LNCAP (cell line): ENCODE data around the gene RABGAP1.

ENCODE experiments used
- TF ChIP-seq, protein P1 (sequence below): fragments of 450-650 bp; IDR thresholded peaks from 2 replicates; pipeline ENCODE4 v1.5.1; 2017; ENCODE audit warnings: mild to moderate bottlenecking

RABGAP1 gene

DNA sequence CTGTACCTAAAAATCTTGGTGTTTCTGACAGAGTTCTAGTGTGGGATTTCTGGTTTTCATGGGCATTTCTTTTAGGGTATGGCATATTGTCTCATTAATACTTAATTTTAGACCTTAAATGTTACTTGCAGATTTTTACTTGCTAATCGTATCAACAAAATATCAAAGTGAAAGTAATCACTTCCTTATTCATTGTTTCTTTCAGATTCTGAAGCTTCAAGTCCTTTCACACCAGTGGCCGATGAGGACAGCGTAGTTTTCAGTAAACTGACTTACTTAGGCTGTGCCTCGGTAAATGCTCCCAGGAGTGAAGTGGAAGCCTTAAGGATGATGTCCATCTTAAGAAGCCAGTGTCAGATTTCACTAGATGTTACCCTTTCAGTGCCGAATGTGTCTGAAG, 45.2 kb downstream of the RABGAP1 start:
- TF ChIP-seq, protein P1, sequence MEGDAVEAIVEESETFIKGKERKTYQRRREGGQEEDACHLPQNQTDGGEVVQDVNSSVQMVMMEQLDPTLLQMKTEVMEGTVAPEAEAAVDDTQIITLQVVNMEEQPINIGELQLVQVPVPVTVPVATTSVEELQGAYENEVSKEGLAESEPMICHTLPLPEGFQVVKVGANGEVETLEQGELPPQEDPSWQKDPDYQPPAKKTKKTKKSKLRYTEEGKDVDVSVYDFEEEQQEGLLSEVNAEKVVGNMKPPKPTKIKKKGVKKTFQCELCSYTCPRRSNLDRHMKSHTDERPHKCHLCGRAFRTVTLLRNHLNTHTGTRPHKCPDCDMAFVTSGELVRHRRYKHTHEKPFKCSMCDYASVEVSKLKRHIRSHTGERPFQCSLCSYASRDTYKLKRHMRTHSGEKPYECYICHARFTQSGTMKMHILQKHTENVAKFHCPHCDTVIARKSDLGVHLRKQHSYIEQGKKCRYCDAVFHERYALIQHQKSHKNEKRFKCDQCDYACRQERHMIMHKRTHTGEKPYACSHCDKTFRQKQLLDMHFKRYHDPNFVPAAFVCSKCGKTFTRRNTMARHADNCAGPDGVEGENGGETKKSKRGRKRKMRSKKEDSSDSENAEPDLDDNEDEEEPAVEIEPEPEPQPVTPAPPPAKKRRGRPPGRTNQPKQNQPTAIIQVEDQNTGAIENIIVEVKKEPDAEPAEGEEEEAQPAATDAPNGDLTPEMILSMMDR = no peak

DNA sequence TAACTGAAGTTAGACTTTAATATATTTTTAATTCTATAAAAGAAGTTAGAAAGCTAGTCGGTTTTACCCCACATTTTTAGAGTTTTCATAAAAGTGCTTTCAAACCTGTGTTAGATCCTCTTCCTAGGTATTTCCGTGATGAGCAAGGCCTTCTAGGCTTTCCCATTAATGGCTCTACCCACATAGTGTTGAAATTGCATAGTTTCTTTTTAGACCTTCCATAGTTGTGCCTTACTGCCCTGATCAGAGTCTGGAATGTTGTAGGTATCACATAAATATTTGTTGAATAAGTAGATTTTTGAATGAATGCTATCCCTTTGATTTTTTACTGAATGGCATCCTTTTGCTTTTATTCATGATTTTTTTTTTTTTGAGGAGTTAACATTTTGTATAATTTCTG, 47.3 kb downstream of the RABGAP1 start:
- TF ChIP-seq, protein P1 = no peak

DNA sequence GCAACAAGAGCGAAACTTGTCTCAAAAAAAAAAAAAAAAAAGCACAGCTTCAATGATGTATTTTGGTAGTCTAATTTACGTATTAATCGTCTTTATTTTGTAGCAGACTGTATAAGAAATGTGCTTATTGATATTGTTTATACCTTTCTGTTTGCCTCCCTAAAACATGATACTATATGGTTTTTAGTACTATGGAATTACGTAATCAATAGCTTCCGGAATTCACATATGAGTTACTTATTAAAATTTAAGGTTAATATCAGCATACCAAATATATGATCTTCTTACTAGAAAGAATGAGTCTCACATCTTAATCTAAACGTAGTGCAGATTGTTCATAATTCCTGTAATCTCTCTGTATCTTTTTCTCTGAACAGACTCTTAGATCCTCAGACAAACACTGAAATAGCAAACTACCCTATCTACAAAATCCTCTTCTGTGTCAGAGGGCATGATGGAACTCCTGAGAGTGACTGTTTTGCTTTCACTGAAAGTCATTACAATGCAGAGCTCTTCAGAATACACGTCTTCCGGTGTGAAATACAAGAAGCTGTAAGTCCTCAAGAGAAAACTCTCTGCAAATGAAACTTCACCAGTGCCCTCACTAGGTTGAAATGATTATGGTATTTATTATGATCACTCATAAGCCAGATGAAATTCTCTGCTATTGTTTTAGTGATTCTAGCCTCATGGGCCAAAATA, 48.3 kb downstream of the RABGAP1 start:
- TF ChIP-seq, protein P1 = no peak

DNA sequence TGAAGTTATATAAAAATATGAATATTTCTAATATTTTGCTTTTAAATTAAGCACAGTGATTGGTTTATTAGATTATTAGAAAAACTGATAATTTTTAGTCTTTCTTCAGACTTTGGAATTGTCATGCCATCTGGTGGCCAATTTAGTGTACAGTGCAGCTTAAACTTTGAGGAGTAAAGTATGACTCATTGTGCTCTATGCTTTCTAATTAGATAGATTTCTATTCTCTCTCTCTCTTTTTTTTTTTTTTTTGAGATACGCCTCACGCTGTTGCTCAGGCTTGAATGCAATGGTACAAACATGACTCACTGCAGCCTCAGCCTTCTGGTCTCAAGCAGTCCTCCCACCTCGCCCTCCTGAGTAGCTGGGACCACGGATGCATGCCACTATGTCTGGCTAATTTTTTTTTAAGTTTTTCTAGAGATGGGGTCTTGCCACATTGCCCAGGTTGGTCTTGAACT, 50.6 kb downstream of the RABGAP1 start:
- TF ChIP-seq, protein P1 = peak; percentile 79

DNA sequence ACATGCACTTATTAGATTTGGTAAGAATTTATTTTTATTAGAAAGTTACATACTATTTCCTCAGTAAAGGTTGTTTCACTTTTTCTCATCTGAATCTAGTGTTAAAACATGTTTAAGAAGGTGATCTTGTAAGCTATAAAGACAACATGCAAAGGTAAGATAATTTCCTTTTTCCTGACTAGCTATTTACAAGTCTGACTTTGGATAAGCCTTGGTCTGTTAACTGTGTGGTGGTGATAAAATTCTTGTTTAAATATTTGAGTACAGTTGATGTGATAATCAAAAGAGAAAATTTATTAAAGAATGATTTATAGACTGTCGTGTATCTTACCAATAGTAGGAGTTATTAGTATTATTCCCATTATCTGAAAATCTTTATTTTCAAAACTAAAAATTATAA, 55.8 kb downstream of the RABGAP1 start:
- TF ChIP-seq, protein P1 = no peak

DNA sequence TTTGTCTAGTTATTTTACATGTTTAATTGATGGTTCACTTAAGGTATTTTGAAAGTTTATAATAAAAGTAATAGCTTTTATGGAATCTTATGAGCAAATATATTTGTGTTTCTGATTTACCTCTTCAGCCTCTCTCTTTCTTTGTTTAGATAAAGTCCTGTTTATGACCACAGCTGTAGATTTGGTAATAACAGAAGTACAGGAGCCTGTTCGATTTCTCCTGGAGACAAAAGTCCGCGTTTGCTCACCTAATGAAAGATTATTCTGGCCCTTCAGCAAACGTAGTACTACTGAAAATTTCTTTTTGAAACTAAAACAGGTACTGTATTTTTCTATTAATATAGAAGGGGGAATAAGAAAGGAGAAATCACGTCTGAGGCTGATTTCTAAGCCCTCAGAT, 57.6 kb downstream of the RABGAP1 start:
- TF ChIP-seq, protein P1 = no peak

DNA sequence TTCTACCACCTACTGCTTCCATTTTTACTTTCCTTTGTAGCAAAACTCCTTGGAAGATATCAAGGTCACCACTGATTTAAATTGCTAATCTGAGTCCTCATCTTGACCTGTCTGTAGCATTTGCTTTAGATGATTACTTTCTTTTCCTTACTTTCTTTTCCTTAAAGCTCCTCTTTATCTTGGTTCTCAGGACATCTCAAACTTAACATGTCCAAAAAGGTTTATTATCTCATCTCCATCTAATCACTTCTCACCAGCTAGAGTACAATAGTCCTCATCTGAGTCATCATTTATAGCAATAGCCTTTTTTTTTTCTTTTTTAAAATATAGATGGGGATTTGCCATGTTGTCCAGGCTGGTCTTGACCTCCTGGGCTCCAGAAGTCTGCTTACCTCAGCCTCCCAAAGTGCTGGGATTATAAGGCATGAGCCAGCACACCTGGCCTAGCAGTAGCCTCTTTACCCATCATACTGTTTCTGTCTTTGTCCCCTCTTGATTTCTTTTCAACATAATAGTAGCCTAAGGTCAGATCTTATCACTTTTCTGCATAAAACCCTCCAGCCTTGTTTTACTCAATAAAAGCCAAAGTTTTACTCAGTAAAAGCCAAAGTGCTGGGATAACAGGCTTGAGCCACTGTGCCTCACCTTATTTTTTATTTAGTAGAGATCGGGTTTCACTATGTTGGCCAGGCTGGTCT, 59.7 kb downstream of the RABGAP1 start:
- TF ChIP-seq, protein P1 = no peak
